Measurements from ENCODE around the gene PLEKHH2. TPM values are rescaled to one million over a fixed set of nuclear protein-coding genes. Genes with fewer than 3 reads are reported as not detected.

Gene PLEKHH2
- total and polyA plus RNA-seq, 2 experiments from 2014 or later: 5.4 to 6.7 TPM

DNA sequence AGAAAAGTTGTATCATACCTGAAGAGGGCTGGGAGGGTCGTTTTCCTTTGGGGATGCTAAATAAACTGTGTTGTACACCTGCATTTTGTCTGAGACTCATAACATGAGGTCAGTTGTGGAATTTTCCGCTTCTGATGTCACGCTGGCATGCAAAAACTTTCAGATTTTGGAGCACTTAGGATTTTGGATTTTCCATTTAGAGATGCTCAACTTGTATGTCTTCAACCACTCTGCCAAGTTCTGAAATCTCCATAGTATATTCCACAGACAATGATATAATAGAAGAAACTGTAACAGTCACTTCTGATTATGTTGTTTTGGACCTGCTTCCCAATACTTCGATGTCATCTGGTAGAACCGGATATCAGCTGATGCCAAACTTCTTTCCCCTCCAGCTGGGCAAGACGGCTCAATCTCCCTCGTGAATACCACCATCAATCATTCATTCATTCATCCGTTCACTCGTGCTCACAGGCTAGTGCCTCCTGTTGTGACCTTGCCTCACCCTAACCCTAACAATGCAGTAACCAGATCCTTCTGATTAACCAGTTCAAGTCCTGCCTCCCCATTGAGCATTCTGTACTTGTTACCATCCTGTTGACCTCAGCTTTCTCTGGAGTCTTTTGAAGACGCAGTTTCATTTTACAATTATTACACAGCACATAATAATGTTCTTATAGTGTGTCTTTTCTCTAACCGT is 5.3 kb upstream of the PLEKHH2 start (continued):
- TF ChIP-seq, protein P1, sequence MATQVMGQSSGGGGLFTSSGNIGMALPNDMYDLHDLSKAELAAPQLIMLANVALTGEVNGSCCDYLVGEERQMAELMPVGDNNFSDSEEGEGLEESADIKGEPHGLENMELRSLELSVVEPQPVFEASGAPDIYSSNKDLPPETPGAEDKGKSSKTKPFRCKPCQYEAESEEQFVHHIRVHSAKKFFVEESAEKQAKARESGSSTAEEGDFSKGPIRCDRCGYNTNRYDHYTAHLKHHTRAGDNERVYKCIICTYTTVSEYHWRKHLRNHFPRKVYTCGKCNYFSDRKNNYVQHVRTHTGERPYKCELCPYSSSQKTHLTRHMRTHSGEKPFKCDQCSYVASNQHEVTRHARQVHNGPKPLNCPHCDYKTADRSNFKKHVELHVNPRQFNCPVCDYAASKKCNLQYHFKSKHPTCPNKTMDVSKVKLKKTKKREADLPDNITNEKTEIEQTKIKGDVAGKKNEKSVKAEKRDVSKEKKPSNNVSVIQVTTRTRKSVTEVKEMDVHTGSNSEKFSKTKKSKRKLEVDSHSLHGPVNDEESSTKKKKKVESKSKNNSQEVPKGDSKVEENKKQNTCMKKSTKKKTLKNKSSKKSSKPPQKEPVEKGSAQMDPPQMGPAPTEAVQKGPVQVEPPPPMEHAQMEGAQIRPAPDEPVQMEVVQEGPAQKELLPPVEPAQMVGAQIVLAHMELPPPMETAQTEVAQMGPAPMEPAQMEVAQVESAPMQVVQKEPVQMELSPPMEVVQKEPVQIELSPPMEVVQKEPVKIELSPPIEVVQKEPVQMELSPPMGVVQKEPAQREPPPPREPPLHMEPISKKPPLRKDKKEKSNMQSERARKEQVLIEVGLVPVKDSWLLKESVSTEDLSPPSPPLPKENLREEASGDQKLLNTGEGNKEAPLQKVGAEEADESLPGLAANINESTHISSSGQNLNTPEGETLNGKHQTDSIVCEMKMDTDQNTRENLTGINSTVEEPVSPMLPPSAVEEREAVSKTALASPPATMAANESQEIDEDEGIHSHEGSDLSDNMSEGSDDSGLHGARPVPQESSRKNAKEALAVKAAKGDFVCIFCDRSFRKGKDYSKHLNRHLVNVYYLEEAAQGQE (IDR thresholded peaks at IDR 0.05; ENCODE audit: unreplicated experiment): no peak
- no peak for TF ChIP-seq CTCF (conservative IDR thresholded peaks at IDR 0.05; ENCODE audit: low read depth in 2 of 2)
- no peak for TF ChIP-seq ZNF331 (CRISPR knock-in tag; IDR thresholded peaks at IDR 0.05; ENCODE audit: low read depth)

GRCh38 chr2:43634604-43635306 is 2.3 kb upstream of the PLEKHH2 start:
- peaks cover 16% of the 10 kb centered on the region for H3K27me3 ChIP-seq (ENCODE audit: insufficient read depth)
- no peaks in the 10 kb centered on the region for H3K79me2 ChIP-seq (replicated peaks; ENCODE audit: insufficient read depth)
- Mint-ChIP-seq H3K27ac (no peak overlapping the region; the same call in 1 of the 2 replicates), H3K4me3 (no peak overlapping the region), H3K4me1 (peaks cover 18% of the 10 kb centered on the region), H3K9me3 (peaks cover 6% of the 10 kb centered on the region; the same call in 2 of the 3 replicates), H3K36me3 (ENCODE audit: low read depth) (peaks cover 3% of the 10 kb centered on the region; the same call in 1 of the 3 replicates), H3K27me3 (ENCODE audit: insufficient read depth, low read depth, poor library complexity) (peaks cover 19% of the 10 kb centered on the region)
- no peak overlapping the region for H3K27ac ChIP-seq (ENCODE audit: low read depth)
- H2AFZ ChIP-seq: no peak overlapping the region
- ATAC-seq: no peak
- H3K4me3 ChIP-seq: no peak overlapping the region
- no peaks in the 10 kb centered on the region for H4K20me1 ChIP-seq (replicated peaks; ENCODE audit: insufficient read depth)
- H3K9me2 ChIP-seq (ENCODE audit: insufficient read depth): no peaks in the 10 kb centered on the region
- DNase-seq (ENCODE audit: low spot score): no peak
- no peaks in the 10 kb centered on the region for H3F3A ChIP-seq (replicated peaks; ENCODE audit: low read depth)
- no peak overlapping the region for H3K4me2 ChIP-seq
- no peaks in the 10 kb centered on the region for H3K36me3 ChIP-seq (ENCODE audit: insufficient read depth)
- 0 out of 2 replicates have a peak, but pooled peaks cover 6% of the 10 kb centered on the region for H3K4me1 ChIP-seq (ENCODE audit: insufficient read depth)
- TF ChIP-seq POLR2AphosphoS5 (IDR thresholded peaks at IDR 0.05; ENCODE audit: low read depth): no peak
- no peak for TF ChIP-seq CREB1 (CRISPR knock-in tag; IDR thresholded peaks at IDR 0.05; ENCODE audit: low read depth)
- no peak for TF ChIP-seq ZNF114 (CRISPR knock-in tag; IDR thresholded peaks at IDR 0.05)
- no peak for TF ChIP-seq JUNB (IDR thresholded peaks at IDR 0.05; ENCODE audit: unreplicated experiment)
- TF ChIP-seq, protein P2, sequence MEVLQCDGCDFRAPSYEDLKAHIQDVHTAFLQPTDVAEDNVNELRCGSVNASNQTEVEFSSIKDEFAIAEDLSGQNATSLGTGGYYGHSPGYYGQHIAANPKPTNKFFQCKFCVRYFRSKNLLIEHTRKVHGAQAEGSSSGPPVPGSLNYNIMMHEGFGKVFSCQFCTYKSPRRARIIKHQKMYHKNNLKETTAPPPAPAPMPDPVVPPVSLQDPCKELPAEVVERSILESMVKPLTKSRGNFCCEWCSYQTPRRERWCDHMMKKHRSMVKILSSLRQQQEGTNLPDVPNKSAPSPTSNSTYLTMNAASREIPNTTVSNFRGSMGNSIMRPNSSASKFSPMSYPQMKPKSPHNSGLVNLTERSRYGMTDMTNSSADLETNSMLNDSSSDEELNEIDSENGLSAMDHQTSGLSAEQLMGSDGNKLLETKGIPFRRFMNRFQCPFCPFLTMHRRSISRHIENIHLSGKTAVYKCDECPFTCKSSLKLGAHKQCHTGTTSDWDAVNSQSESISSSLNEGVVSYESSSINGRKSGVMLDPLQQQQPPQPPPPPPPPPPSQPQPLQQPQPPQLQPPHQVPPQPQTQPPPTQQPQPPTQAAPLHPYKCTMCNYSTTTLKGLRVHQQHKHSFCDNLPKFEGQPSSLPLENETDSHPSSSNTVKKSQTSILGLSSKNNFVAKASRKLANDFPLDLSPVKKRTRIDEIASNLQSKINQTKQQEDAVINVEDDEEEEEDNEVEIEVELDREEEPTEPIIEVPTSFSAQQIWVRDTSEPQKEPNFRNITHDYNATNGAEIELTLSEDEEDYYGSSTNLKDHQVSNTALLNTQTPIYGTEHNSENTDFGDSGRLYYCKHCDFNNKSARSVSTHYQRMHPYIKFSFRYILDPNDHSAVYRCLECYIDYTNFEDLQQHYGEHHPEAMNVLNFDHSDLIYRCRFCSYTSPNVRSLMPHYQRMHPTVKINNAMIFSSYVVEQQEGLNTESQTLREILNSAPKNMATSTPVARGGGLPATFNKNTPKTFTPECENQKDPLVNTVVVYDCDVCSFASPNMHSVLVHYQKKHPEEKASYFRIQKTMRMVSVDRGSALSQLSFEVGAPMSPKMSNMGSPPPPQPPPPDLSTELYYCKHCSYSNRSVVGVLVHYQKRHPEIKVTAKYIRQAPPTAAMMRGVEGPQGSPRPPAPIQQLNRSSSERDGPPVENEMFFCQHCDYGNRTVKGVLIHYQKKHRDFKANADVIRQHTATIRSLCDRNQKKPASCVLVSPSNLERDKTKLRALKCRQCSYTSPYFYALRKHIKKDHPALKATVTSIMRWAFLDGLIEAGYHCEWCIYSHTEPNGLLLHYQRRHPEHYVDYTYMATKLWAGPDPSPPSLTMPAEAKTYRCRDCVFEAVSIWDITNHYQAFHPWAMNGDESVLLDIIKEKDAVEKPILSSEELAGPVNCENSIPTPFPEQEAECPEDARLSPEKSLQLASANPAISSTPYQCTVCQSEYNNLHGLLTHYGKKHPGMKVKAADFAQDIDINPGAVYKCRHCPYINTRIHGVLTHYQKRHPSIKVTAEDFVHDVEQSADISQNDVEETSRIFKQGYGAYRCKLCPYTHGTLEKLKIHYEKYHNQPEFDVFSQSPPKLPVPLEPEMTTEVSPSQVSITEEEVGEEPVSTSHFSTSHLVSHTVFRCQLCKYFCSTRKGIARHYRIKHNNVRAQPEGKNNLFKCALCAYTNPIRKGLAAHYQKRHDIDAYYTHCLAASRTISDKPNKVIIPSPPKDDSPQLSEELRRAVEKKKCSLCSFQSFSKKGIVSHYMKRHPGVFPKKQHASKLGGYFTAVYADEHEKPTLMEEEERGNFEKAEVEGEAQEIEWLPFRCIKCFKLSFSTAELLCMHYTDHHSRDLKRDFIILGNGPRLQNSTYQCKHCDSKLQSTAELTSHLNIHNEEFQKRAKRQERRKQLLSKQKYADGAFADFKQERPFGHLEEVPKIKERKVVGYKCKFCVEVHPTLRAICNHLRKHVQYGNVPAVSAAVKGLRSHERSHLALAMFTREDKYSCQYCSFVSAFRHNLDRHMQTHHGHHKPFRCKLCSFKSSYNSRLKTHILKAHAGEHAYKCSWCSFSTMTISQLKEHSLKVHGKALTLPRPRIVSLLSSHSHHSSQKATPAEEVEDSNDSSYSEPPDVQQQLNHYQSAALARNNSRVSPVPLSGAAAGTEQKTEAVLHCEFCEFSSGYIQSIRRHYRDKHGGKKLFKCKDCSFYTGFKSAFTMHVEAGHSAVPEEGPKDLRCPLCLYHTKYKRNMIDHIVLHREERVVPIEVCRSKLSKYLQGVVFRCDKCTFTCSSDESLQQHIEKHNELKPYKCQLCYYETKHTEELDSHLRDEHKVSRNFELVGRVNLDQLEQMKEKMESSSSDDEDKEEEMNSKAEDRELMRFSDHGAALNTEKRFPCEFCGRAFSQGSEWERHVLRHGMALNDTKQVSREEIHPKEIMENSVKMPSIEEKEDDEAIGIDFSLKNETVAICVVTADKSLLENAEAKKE (CRISPR knock-in tag; IDR thresholded peaks at IDR 0.05): no peak
- no peak for TF ChIP-seq NANOG (IDR thresholded peaks at IDR 0.05; ENCODE audit: borderline replicate concordance)
- TF ChIP-seq, protein P3, sequence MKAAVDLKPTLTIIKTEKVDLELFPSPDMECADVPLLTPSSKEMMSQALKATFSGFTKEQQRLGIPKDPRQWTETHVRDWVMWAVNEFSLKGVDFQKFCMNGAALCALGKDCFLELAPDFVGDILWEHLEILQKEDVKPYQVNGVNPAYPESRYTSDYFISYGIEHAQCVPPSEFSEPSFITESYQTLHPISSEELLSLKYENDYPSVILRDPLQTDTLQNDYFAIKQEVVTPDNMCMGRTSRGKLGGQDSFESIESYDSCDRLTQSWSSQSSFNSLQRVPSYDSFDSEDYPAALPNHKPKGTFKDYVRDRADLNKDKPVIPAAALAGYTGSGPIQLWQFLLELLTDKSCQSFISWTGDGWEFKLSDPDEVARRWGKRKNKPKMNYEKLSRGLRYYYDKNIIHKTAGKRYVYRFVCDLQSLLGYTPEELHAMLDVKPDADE (IDR thresholded peaks at IDR 0.05): no peak
- TF ChIP-seq EZH2 (IDR thresholded peaks at IDR 0.05; ENCODE audit: low read depth, unreplicated experiment): no peak
